Mammary epithelial cell (primary cell): Measurements from ENCODE around the gene SYNDIG1.

Experiments
- CTCF ChIP-seq, 2 donors: IDR thresholded peaks in 1 of 2; conservative IDR thresholded peaks in 1 of 2; 2 replicates each; pipeline ENCODE4 v1.5.1; 2011 to 2012; ENCODE audit warnings: inconsistent platforms in 2 of 2, low read length in 2 of 2, mild to moderate bottlenecking in 2 of 2, control low read depth in 1 of 2, low read depth in 1 of 2; ENCODE audit not compliant: insufficient read depth in 1 of 2; ENCODE audit errors: extremely low read depth in 1 of 2
- EZH2 ChIP-seq: IDR thresholded peaks from 2 replicates; pipeline ENCODE4 v1.6.1; 2012; ENCODE audit warnings: low read length, inconsistent platforms, borderline replicate concordance

- no peak for TF ChIP-seq EZH2
- no peak for TF ChIP-seq CTCF (conservative IDR thresholded peaks at IDR 0.05 in 1 of 2, IDR thresholded peaks at IDR 0.05 in 1 of 2; ENCODE audit: extremely low read depth in 1 of 2, insufficient read depth in 1 of 2, low read depth in 1 of 2, low read length in 2 of 2)
These were observed 118.7 kb downstream of the SYNDIG1 start for GRCh38 chr20:24588047-24588635.
